Peyer's patch (tissue), 4 donors: ENCODE measurements around the gene RASSF4.

Source experiments
- POLR2A ChIP-seq, 2 donors: fragments of 450-650 bp; IDR thresholded peaks; one replicate each; pipeline ENCODE4 v1.5.1; 2017; ENCODE audit warnings: antibody characterized with exemption in 2 of 2, mild to moderate bottlenecking in 2 of 2, moderate library complexity in 2 of 2
- TF ChIP-seq, protein P1 (sequence below), 6 experiments: fragments of 450-650 bp in 4 of 6; fragments of 200-600 bp in 2 of 6; sonication (generic) in 1 of 6; IDR thresholded peaks; one replicate each; pipeline ENCODE4 v1.5.1; 2017 to 2019; ENCODE audit warnings: antibody characterized with exemption in 6 of 6, mild to moderate bottlenecking in 3 of 6, moderate library complexity in 1 of 6

GRCh38 chr10:44954042-44954441 is 5.6 kb upstream of the RASSF4 start:
- TF ChIP-seq POLR2A (IDR thresholded peaks at IDR 0.05), result no peak
- TF ChIP-seq, protein P1, sequence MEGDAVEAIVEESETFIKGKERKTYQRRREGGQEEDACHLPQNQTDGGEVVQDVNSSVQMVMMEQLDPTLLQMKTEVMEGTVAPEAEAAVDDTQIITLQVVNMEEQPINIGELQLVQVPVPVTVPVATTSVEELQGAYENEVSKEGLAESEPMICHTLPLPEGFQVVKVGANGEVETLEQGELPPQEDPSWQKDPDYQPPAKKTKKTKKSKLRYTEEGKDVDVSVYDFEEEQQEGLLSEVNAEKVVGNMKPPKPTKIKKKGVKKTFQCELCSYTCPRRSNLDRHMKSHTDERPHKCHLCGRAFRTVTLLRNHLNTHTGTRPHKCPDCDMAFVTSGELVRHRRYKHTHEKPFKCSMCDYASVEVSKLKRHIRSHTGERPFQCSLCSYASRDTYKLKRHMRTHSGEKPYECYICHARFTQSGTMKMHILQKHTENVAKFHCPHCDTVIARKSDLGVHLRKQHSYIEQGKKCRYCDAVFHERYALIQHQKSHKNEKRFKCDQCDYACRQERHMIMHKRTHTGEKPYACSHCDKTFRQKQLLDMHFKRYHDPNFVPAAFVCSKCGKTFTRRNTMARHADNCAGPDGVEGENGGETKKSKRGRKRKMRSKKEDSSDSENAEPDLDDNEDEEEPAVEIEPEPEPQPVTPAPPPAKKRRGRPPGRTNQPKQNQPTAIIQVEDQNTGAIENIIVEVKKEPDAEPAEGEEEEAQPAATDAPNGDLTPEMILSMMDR (IDR thresholded peaks at IDR 0.05), result no peak
